Measurements from ENCODE around the gene OCA2.

DNA sequence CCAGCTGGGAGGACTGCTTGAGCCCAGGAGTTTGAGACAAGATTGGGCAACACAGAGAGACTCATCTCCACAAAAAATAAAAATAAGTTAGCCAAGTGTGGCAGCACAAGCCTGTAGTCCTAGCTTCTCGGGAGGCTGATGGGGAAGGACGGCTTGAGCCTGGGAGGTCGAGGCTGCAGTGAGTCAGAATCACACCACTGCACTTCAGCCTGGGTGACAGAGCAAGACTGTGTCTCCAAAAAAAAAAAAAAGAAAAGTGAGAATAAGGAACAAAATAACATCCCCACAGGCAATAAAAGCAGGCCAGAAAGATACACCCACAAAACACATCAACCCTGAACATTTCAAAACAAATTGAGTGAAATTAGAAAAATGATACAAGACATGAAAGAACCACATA lies 48.7 kb upstream of the OCA2 start:
- TF ChIP-seq, protein P1, sequence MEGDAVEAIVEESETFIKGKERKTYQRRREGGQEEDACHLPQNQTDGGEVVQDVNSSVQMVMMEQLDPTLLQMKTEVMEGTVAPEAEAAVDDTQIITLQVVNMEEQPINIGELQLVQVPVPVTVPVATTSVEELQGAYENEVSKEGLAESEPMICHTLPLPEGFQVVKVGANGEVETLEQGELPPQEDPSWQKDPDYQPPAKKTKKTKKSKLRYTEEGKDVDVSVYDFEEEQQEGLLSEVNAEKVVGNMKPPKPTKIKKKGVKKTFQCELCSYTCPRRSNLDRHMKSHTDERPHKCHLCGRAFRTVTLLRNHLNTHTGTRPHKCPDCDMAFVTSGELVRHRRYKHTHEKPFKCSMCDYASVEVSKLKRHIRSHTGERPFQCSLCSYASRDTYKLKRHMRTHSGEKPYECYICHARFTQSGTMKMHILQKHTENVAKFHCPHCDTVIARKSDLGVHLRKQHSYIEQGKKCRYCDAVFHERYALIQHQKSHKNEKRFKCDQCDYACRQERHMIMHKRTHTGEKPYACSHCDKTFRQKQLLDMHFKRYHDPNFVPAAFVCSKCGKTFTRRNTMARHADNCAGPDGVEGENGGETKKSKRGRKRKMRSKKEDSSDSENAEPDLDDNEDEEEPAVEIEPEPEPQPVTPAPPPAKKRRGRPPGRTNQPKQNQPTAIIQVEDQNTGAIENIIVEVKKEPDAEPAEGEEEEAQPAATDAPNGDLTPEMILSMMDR (IDR thresholded peaks at IDR 0.05 in 8 of 11, conservative IDR thresholded peaks at IDR 0.05 in 3 of 11), result no peak
- no peak for TF ChIP-seq POLR2AphosphoS5 (IDR thresholded peaks at IDR 0.05)
